Hematopoietic multipotent progenitor cell (in vitro differentiated cells): ENCODE results near the gene ETAA1. TPM values are rescaled to one million over a fixed set of nuclear protein-coding genes. Genes with fewer than 3 reads are reported as not detected.

Experiments used
- DNase-seq, 3 donors: peaks; one replicate each; pipeline ENCODE4 v3.0.0-alpha.2; 2011 to 2015; ENCODE audit warnings: low read depth in 2 of 3, low spot score in 2 of 3
- total RNA-seq: library from RNA; depleted of rRNA; stranded (reverse); fragments of >200 nt; gene quantifications from one replicate; pipeline ENCODE4 v1.2.3, GENCODE V29; 2012

The ETAA1 gene
- total RNA-seq, 1 donor = 6.2 TPM

- DNase-seq = no peak
These were observed 39.1 kb downstream of the ETAA1 start for GRCh38 chr2:67436221-67436620.

GRCh38 chr2:67437114-67437513 lies 40.0 kb downstream of the ETAA1 start:
- no peak for DNase-seq

GRCh38 chr2:67438337-67438736 lies 41.2 kb downstream of the ETAA1 start:
- no peak for DNase-seq

GRCh38 chr2:67445652-67446268 lies 48.6 kb downstream of the ETAA1 start:
- DNase-seq = no peak

- no peak for DNase-seq
These were observed 49.4 kb downstream of the ETAA1 start for GRCh38 chr2:67446491-67446911.

- DNase-seq = no peak
These were observed 51.5 kb downstream of the ETAA1 start for GRCh38 chr2:67448648-67449047.

GRCh38 chr2:67451086-67451832 lies 54.1 kb downstream of the ETAA1 start:
- no peak for DNase-seq

GRCh38 chr2:67453310-67453709 lies 56.2 kb downstream of the ETAA1 start:
- no peak for DNase-seq

GRCh38 chr2:67455219-67456142 lies 58.3 kb downstream of the ETAA1 start:
- no peak for DNase-seq

GRCh38 chr2:67456428-67456827 lies 59.3 kb downstream of the ETAA1 start:
- no peak for DNase-seq

- DNase-seq = no peak
These were observed 60.6 kb downstream of the ETAA1 start for GRCh38 chr2:67457699-67458098.

GRCh38 chr2:67459761-67460160 lies 62.6 kb downstream of the ETAA1 start:
- no peak for DNase-seq
